Measurements from ENCODE around the gene SART3.
"Not testable (repeated sequence)": the region's sequence is repeated elsewhere in the genome, so short reads cannot be mapped to it uniquely, and the experiment has no call there.

Gene SART3

DNA sequence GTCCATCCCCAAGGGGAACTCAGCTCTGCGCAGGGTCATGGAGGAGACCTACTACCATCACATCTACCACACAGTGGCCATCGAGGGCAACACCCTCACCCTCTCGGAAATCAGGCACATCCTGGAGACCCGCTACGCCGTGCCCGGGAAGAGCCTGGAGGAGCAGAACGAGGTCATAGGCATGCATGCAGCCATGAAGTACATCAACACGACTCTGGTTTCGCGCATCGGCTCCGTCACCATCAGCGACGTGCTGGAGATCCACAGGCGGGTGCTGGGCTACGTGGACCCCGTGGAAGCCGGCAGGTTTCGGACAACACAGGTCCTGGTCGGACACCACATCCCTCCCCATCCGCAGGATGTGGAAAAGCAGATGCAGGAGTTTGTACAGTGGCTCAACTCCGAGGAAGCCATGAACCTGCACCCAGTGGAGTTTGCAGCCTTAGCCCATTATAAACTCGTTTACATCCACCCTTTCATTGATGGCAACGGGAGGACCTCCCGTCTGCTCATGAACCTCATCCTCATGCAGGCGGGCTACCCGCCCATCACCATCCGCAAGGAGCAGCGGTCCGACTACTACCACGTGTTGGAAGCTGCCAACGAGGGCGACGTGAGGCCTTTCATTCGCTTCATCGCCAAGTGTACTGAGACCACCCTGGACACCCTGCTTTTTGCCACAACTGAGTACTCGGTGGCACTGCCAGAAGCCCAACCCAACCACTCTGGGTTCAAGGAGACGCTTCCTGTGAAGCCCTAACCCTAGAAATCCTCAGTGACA lies 42.1 kb downstream of the SART3 start:
- DNase-seq, result no peak

DNA sequence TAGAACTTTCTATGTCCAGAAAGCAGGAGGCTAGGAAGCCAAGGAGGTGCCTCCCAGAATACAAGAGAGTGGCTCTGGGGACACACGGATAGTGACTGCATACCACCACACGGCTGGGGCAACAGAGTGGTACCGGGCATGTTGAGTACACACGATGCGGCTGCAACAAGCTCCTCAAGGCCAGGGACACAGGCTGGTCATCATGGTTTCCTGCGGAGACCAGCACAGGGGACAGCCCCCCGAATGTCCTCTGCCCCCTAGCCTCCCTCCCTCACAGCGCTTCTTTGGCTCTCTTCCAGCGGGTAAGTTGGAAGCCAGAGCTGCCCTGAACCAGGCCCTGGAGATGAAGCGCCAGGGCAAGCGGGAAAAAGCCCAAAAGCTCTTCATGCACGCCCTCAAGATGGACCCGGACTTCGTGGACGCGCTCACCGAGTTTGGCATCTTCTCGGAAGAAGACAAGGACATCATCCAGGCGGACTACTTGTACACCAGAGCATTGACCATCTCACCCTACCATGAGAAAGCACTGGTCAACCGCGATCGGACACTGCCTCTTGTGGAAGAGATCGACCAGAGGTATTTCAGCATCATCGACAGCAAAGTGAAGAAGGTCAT lies 42.8 kb downstream of the SART3 start:
- no peak for DNase-seq

DNA sequence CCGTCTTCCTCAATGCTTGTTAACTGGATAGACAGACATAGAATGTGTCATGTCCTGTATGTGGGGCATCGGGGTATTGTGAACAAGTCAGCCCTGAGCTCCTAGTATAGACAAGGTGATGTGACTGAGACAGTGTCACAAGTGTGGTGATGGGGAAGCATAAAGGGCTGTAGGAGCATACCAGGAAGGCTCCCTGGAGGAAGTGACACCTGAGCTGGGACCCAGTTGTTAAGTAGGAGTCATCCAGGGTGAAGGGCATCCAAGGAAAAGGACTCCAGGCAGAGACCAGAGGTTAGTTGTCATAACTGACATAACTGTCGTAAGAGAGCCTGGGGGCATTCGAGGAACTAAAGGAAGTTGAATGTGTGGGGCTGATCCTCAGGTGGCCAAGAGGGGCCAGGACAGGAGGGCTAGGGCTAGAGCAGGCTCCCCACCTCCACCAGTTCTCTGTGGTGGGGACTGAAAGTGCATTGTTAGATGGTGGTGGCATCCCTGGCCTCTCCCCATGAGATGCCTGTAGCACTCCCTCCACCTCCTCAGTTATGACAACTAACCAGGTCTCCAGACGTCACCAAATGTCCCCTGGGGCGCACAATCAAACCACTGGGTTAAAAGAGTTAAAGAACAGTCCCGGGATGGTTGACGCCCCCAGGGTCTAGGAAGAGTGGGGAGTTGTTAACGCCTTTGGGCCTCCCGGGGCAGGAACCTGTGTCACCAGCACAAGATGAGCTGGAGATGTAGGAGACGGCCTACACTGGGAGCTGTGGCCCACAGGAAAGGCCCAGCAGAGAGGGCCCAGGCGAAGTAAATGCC lies 43.5 kb downstream of the SART3 start:
- no peak for DNase-seq

DNA sequence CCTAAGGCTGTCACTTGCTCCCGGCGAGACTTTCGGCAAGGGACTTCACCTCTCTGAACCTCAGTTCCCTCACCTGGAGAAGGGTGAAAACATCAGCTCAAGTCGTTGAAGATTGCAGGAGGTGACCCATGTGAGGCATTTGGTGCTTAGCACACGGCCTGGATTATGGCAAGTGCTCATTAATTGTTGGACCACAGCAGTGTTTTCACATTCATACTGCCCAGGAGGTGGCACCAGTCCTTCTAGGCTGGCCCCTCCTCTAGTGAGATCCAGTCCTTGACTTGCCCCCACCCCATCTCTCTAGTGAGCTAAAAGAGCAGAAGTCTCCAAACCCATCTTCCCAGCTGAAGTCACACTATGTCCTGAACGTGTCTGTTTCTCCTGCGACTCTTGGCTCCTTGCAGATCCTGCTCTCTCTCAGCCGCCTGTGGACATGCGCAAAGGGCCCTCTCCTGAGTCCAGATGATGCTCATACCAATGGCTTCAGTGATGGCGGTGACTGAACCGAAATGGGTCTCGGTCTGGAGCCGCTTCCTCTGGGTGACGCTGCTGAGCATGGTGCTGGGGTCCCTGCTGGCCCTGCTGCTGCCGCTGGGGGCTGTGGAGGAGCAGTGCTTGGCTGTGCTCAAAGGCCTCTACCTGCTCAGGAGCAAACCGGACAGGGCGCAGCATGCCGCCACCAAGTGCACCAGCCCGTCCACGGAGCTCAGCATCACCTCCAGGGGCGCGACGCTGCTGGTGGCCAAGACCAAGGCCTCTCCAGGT lies 44.3 kb downstream of the SART3 start:
- peak; percentile 13 for DNase-seq

DNA sequence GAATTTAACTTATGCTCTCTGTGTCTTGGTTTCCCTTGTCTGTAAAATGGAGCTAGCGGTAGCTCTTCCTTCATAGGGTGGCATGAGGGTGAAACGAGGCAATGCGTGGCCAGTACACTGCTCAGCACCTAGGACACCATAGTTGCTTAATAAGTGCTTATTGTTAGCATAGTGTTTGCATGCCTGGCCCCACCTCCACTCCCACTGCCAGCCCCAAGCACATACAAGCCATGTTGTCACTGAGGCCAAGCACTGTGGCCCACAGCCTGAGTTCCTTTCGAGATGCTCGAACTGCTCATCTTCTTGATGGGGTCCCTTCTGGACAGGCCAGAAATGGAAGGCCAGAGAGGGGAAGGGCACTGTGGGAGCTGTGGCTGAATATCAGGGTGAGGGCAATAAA lies 45.1 kb downstream of the SART3 start:
- no peak for DNase-seq

DNA sequence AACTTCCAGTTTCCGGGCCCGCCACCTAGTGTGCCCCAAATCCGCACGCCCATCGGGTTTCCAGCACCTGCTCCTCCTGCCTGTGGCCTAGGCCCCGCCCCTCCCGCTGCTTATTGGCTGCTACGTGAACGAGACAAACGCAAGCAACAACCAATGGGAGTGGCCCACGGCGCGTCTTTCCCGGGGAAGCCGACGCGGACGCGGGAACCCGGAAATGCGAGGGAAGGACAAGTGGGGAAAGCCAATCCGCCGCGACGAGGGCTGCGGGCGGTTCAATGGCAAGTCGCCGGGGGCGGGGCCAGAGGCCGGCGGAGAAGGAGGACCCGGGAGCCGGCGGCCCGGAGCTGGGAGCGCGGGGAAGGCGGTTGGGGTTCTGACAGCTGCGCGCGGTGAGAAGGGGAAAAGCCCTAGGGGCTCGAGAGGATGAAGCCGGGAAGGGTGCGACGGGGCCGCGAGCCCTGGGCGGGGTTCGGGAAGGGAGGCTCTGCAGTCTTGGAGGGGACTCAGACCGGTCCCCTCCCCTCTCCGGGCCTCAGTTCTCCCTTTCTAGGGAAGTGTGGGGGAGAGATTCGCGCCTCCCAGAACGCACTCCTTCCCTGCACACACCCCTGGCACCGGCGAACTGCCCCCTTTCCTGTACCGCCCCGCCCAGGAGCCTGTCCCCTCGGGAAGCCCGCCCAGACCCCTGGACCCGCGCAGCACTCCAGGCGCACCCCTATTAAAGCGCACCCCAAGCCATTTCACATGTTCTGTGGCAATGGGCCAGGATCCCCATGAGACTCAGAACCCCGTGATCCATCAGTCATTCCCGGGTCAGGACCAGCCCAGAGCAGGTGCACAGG lies 45.8 kb downstream of the SART3 start, which contains the start of gene FICD:
TSS of gene FICD (plus strand) at position 305 of the 842 bp plus-strand sequence. CDS start 1,696 bp downstream, outside the sequence.
- peak; percentile 98 for DNase-seq

DNA sequence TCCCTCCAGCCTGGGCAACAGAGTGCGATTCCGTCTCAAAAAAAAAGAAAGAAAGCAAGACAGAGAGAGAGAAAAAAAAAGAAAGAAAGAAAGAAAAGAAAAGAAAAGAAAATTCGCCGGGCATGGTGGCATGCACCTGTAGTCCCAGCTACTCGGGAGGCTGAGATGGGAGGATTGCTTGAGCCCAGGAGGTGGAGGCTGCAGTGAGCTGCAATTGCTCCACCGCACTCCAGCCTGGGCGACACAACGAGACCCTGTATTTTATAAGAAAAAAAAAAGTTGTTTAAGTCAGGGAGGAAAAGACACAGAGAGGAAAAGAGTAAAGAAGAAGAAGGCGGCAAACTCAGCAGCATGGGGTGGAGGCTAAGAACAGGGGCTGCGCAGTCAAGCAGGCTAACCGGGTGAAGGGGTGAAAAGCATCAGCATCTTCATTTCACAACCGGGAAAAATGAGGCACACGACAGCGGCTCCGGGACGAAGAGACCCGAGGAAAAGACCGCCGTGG lies 46.5 kb downstream of the SART3 start:
- no peak for DNase-seq

DNA sequence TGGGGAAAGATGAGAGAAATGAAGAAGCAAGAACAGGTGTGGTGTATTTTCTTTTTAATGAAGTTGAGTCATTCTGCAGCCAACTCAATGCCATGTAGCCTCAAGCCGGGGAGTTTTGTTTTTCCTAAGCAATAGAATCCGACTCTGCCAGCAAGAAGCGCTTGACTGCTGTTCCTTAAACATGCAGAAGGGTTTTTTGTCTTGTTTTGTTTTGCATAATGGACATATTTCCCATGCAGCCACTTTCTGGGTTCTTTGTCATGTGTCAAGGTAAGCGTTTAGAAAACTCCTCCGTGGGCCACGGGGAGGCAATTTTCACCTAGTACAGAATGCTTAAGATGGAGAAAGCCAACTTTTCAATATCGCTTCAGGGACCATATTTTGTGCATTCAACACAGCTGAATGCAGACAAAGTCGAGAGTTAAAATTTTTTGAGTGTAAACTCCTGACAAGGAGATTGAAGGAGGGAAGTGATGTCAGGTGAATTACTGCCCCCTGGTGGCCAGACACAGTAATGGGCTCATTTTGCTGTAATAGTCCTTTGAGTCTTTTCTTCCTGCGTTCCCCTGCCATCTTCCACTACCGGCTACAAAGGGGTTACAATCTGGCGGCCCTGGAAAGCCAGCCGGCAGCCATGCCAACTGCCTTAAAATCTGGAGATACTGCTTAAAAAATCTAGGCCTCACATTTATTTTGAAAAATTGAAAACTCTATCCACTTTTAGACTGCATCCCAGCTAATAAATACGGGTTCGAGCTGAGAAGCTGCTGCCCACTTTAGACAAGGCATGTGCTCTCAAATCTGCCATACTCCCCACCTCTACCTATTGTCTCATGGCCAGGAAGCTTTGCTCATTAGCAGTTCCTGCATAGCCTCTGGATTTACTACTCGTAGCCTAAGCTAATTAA lies 49.1 kb downstream of the SART3 start:
- DNase-seq, result peak; percentile 52

DNA sequence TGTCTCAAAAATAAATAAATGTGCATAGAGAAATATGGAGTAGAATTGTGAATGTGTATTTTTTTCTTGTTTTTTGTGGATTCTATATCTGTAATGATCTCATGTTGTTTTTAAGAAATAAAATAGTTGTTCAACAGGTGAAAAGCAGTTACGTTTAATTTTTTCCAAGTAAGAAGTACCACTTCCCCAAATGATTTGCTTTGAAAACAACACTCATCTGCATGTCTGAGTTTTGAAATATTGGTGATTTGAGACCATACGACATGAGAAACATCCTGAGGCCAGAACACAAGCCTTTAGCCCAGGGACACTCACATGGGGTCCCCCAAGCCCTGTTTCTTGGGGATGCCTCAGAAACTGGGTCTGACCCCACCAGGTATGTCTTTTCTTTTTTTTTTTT lies 50.1 kb downstream of the SART3 start:
- no peak for DNase-seq

DNA sequence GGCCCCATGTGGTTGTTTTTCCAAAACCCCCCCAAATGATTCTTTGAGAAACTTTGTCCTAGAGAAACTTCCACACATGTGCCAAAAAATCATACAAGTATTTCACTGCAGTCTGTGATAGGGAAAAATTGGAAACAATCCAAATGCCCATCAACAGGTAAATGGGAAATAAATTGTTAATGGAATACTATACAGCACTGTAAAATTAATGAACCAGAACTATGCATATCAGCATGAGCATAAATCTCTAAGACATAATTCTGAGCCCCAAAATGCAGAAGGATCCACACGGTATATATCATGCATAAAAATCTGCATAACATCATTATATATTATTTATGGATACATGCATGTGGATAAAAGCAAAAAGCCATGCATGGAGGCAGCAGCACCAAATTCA lies 51.2 kb downstream of the SART3 start:
- no peak for DNase-seq

DNA sequence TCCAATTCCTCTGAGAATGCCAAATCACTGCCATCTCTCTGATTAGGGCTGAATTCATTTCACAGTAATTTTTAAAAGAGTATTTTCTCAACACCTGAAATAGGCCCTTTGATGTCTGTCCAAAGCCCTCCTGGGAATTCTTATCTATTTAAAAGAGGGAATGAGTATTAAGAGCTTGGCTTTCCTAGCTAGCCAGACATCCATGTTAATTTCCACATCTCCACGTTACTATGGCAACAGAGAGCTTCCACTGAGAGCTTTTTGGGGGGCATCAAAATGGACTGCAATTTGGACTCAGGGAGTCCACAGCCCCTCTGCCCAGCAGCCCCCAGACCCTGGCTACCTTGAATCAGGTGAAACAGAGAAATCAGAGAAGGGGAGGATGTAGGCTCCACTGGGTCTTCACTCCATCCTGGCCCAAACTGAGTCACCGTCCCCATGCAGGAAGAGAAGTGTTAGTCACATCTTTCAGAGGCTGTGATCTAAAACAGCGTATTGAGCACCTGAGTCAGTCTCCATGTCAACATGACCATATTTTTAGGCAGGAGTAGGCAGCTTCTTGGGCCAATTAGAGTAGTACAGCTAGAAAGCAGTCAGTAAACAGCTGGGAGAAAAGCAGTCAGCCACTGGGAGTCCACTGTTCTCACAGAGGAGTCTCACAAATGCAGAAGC lies 52.9 kb downstream of the SART3 start:
- no peak for DNase-seq

DNA sequence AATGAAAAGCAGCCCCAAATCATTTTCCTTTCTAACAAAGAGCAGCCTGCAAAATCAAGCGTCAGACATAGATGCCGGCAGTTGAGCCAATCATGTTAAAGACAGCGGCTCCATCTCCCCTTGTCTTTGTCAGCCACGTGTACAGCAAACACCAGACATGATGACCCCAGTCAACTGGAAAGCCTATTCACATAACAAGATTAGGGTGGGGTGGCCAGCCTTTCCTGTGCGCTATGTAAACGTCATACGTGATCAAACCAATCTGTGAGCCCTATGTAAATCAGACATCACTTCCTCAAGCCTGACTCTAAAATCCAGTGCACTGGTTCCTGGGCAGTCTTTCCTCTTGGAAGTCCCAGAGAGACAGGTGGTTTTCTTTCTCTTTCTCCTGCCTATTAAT lies 55.8 kb downstream of the SART3 start:
- DNase-seq, result no peak

DNA sequence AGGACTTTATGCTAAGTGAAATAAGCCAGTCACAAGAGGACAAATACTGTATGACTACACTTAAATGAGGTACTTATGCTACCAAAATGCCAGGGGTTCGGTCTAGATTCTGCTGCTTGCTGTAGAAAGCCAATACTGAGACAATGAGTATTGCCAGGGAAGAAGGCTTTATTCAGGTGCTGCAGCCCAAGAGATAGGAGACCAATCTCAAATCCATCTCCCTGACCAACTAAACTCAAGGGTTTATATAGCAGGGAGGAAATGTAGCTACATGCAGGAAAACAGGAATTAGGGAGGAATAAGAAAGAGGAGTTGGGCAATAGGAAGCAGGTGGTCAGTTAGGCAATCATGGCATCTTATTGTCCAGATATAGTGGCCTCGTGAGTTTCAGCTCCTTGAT lies 58.1 kb downstream of the SART3 start:
- DNase-seq, result no peak

DNA sequence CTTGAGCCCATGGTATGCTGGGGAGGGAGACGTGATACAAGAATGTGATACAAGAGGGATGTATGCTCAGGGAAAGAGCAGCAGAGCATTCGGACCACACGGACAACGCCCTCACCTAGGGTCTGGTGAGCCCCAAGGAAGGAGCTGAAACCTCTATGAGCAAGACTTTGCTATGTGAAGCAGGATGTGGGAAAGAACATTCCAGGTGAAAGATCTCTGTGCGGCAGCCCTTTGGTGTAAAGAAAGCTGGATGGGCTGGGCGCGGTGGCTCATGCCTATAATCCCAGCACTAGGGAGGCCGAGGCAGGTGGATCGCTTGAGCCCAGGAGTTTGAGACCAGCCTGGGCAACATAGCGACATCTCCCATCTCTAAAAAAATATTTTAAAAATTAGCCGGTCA lies 62.8 kb downstream of the SART3 start:
- DNase-seq, result no peak

DNA sequence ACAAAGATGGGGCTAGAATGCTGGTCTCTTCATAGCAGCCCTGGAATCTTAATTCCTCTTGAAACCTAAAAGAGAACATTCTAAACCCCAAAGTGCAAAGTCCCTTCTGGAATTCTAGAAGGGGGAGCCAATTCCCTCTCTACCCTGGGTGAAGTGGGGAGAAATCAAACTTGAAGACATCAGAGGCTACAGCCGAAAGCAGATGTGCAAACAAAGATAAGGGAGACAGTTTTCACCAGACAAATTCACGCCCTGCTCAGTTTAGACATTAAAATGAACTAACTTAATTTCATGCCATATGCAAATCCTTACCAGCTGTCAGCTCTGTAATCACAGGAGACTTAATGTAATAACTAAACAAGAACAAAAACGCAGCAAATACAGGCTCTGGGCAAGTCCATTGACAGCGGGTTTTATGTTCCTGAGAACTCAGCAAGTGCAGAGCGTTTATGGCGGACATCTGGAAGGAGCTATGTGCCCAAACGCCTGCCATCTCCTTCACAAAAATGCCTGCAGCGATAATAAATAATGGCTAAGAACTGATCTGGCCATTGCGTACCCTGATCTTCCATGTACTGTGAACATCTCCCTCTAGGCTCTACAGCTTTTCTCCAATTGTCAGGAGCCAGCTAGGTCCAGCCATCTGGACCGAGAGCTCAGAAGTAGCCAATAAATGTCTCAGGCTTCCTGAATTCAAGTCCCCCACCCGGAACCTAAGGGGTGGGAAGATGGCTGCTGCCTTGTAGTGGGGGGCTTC lies 65.0 kb downstream of the SART3 start:
- no peak for DNase-seq

DNA sequence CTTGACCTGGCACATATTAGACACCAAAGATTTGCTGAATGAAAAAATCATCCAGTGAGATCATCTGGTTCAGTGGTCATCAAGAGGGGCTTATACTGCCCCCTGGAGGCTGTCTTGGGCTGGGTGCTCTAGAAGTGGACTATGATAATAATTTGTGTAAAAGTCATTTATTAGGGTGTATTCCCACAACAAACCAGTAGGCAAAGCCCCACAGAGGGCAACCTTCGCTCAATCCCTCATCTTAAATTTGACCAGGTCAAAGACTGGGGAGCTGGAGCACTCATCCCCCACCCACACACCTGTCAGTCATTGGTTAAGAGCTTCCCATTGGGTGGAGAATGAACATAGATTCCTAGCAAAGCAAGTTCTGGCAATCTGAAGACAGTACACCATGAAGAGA lies 65.9 kb downstream of the SART3 start:
- DNase-seq, result no peak

DNA sequence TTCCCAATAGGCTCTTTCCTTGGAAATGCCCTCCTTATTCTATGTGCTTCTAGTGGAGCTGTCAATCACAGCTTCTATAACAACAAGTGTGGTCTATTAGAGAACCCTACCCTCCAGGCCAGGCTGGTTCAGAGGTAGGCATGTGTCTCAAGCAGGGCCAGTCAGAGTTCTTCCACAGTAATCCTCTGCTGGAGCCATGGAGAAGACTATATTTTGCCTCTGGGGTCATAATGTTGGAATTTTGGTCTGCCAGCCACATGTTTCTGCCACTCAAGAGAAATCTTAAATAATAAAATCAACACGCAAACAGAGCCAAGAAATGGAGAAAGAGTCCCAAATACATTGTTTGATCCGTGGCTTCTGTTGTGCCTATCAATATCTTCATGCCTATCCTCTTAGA lies 69.7 kb downstream of the SART3 start:
- DNase-seq, result no peak

DNA sequence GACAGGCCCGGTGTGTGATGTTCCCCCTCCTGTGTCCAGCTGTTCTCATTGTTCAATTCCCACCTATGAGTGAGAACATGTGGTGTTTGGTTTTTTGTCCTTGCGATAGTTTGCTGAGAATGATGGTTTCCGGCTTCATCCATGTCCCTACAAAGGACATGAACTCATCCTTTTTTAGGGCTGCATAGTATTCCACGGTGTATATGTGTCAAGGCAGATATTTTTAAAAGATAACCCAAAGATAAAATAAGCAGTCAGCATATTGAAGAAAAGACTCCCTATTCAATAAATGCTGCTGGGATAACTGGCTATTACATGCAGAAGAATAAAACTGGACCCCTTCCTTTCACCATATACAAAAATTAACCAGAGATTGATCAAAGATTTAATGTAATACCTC lies 73.9 kb downstream of the SART3 start:
- DNase-seq, result not testable (repeated sequence)

DNA sequence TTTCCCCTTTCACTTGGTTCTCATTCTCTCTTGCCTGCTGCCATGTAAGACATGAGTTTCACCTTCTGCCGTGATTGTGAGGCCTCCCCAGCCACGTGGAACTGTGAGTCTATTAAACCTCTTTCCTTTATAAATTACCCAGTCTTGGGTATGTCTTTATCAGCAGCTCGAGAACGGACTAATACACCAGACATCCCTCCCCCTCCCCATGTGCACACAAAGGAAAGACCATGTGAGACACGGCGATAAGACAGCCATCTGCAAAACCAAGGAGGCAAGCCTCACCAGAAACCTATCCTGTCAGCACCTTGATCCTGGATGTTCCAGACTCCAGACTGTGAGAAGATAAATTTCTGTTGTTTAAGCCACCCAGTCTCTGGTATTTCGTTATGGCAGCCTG lies 75.6 kb downstream of the SART3 start:
- DNase-seq, result not testable (repeated sequence)

Data from fibroblast of skin of right quadriceps (primary cell).